Measurements from ENCODE around the gene XXYLT1. TPM values are rescaled to one million over a fixed set of nuclear protein-coding genes. Genes with fewer than 3 reads are reported as not detected.

The XXYLT1 gene
- total RNA-seq, 1 donor from 2014 or later, result 93.1 TPM

GRCh38 chr3:195085356-195086130 lies 185.4 kb downstream of the XXYLT1 start:
- no peak for DNase-seq (ENCODE audit: extremely low read depth, low read depth, low spot score)

GRCh38 chr3:195084746-195085145 lies 186.2 kb downstream of the XXYLT1 start:
- DNase-seq (ENCODE audit: extremely low read depth, low read depth, low spot score), result no peak

DNA sequence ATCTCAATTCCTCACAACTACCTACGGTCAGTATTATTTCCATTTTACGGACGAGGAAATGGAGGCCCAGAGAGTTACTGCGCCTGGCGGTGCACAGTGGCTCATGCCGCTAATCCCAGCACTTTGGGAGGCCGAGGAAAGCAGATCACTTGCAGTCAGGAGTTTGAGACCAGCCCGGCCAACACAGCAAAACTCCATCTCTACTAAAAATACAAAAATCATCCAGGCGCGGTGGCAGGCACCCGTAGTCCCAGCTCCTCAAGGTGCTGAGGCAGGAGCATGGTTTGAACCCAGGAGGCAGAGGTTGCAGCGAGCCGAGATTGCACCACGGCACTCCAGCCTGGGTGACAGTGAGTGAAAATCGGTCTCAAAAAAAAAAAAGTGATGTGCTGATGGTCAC lies 187.3 kb downstream of the XXYLT1 start:
- no peak for DNase-seq (ENCODE audit: extremely low read depth, low read depth, low spot score)

- no peak for DNase-seq (ENCODE audit: extremely low read depth, low read depth, low spot score)
These were observed 188.1 kb downstream of the XXYLT1 start for GRCh38 chr3:195082811-195083210.

DNA sequence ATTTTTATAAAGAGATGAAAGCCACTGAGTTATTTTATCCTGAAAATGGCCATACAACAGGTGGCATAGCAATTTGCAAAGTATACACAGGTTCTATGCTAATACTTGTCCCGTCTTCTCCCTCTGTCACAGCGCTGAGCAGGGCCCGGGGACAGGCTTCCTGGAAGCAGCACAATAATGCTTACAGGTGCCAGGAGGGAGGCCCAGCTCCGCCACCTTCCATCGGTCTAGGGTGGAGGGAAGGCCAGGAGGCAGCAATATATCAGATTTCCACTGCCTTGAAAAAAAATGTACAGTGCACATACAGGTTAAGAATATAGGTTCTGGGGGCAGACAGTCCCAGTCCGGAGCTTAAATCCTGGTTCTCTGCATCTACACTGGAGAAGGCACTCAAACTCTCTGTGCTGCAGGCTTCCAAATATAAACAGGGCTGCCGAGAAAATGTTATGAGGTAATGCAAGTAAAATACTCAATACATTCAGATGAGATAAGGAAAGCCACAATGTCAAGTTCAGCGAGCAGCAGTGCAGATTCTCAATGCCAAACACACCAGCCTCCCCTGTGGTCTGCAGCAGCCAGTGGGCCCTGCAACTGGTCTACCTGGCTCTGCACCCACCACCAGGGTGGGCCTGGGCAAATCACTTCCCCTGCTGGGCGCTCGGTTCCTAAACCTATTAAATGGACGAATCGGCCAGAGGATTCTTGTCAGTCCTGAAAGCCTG lies 189.6 kb downstream of the XXYLT1 start:
- DNase-seq (ENCODE audit: extremely low read depth, low read depth, low spot score), result no peak

GRCh38 chr3:195080571-195081151 lies 190.3 kb downstream of the XXYLT1 start:
- DNase-seq (ENCODE audit: extremely low read depth, low read depth, low spot score), result no peak

GRCh38 chr3:195080125-195080524 lies 190.8 kb downstream of the XXYLT1 start:
- DNase-seq (ENCODE audit: extremely low read depth, low read depth, low spot score), result no peak

DNA sequence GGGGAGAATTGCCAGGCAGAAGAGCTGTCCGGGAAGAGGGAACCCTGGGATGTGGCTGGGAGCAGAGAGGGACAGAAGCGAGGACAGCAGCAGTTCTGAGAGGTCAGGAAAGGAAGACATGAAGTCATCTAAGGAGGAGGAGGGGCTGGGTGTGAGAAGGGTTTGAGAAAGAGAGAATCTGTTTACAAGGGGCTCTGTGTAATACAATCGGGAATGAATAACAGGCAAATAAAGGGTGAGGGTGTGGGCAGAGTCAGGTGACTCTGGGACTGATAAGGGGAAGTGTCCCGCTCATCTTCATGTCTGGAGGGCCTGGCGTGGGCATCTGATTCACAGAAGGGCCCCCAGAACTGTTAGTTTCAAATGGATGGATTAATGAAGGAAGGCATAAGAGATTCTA lies 191.3 kb downstream of the XXYLT1 start:
- DNase-seq (ENCODE audit: extremely low read depth, low read depth, low spot score), result no peak

- no peak for DNase-seq (ENCODE audit: extremely low read depth, low read depth, low spot score)
These were observed 192.0 kb downstream of the XXYLT1 start for GRCh38 chr3:195078891-195079440.

- no peak for DNase-seq (ENCODE audit: extremely low read depth, low read depth, low spot score)
These were observed 193.1 kb downstream of the XXYLT1 start for GRCh38 chr3:195077611-195078540.

GRCh38 chr3:195076981-195077610 lies 193.9 kb downstream of the XXYLT1 start:
- DNase-seq (ENCODE audit: extremely low read depth, low read depth, low spot score), result no peak

GRCh38 chr3:195075941-195076875 lies 194.8 kb downstream of the XXYLT1 start:
- DNase-seq (ENCODE audit: extremely low read depth, low read depth, low spot score), result no peak

DNA sequence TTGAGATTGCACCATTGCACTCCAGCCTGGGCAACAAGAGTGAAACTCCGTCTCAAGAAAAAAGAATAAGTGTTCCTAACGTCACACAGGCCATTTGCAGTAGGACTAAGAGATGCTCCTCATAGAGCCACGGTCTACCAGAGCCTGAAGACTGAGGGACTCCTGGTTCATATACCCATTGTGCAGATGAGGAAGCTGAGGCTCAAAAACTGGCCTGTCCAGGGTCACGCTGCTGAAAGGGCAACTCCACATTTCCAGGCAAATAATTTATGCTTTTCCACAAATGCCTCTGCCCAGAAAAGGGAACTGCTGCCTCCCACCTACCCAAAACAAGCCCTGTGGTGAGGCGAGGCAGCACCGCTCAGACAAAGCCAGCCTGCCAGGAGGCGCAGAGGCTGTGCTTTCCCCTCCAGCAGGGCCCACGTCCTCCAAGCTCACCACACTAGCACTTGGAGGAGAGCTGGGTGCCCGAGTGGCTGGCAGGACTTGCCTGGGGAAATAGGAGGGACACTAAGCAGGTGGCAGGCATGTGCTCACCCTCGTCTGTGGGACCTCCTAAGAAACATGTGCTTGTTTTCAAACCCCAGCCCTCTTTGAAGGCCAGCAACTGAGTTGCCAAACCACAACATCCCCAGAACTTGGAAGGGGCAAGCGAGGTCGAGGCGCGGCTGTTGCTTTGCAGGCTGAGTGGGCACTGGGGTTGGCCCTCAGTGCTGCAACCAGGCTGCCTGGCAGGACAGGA lies 195.6 kb downstream of the XXYLT1 start:
- no peak for DNase-seq (ENCODE audit: extremely low read depth, low read depth, low spot score)

GRCh38 chr3:195073866-195074860 lies 196.8 kb downstream of the XXYLT1 start:
- no peak for DNase-seq (ENCODE audit: extremely low read depth, low read depth, low spot score)

GRCh38 chr3:195072916-195073564 lies 197.9 kb downstream of the XXYLT1 start:
- no peak for DNase-seq (ENCODE audit: extremely low read depth, low read depth, low spot score)
